CD4-positive, alpha-beta T cell treated with Interferon gamma for 1 hour (primary cell): ENCODE results near the gene ERFL.
"Not testable (repeated sequence)": the region's sequence is repeated elsewhere in the genome, so short reads cannot be mapped to it uniquely, and the experiment has no call there.

ENCODE experiments used
- DNase-seq: peaks from one replicate; pipeline ENCODE4 v3.0.0-alpha.2; 2020

ERFL gene

GRCh38 chr19:41875973-41876372 is 52.3 kb downstream of the ERFL start:
- not testable (repeated sequence) for DNase-seq

GRCh38 chr19:41872775-41873647 is 55.2 kb downstream of the ERFL start:
- peak; percentile 65 for DNase-seq

GRCh38 chr19:41872384-41872774 is 55.9 kb downstream of the ERFL start:
- DNase-seq, result no peak

- DNase-seq, result peak; percentile 58
Observed at GRCh38 chr19:41871573-41872383, 56.5 kb downstream of the ERFL start.

GRCh38 chr19:41870401-41870873 is 57.8 kb downstream of the ERFL start:
- no peak for DNase-seq

- no peak for DNase-seq
Observed at GRCh38 chr19:41869374-41869955, 58.8 kb downstream of the ERFL start.

- DNase-seq, result no peak
Observed at GRCh38 chr19:41868989-41869300, 59.3 kb downstream of the ERFL start.

- DNase-seq, result no peak
Observed at GRCh38 chr19:41868120-41868988, 59.9 kb downstream of the ERFL start.

GRCh38 chr19:41866284-41866683 is 62.0 kb downstream of the ERFL start:
- no peak for DNase-seq

GRCh38 chr19:41864374-41864773 is 63.9 kb downstream of the ERFL start:
- DNase-seq, result no peak

GRCh38 chr19:41863209-41863931 is 64.9 kb downstream of the ERFL start:
- no peak for DNase-seq

- DNase-seq, result no peak
Observed at GRCh38 chr19:41862445-41862986, 65.7 kb downstream of the ERFL start.

GRCh38 chr19:41861846-41862245 is 66.4 kb downstream of the ERFL start:
- no peak for DNase-seq

- DNase-seq, result no peak
Observed at GRCh38 chr19:41861116-41861768, 67.0 kb downstream of the ERFL start.

GRCh38 chr19:41860419-41861115 is 67.7 kb downstream of the ERFL start:
- DNase-seq, result no peak

- peak; percentile 97 for DNase-seq
Observed at GRCh38 chr19:41859618-41860418, 68.4 kb downstream of the ERFL start, which contains the start of gene RPS19. Gene RPS19 (plus strand): TSS chr19:41860255. CDS start chr19:41860775, 520 bp downstream.

GRCh38 chr19:41859213-41859617 is 69.0 kb downstream of the ERFL start:
- DNase-seq, result no peak
